ENCODE measurements around the gene LTF. TPM values are rescaled to one million over a fixed set of nuclear protein-coding genes. Genes with fewer than 3 reads are reported as not detected.
"Not testable (repeated sequence)": the region's sequence is repeated elsewhere in the genome, so short reads cannot be mapped to it uniquely, and the experiment has no call there.

LTF gene
- total RNA-seq, 2 experiments from 2014 or later: not detected

- ChIA-PET CTCF (ENCODE audit: unreplicated experiment) (no interaction called here), POLR2A (interaction anchor here (0.7 to 1.3 kb wide), 2 partner anchors 22 to 146 kb away, joined by 3 to 6 read pairs; no protein-coding TSS in a partner anchor)
- DNase-seq (ENCODE audit: low spot score): no peak
- Histone ChIP-seq H3K4me3 (ENCODE audit: low read depth, low read length, poor library complexity, severe bottlenecking) (no peak overlapping the region), H3K27ac (ENCODE audit: low read depth, low read length, poor library complexity, severe bottlenecking) (no peak overlapping the region), H3K9me2 (ENCODE audit: insufficient read depth, low read length) (no peaks in the 10 kb centered on the region), H3K36me3 (ENCODE audit: insufficient read depth, low read length) (no peaks in the 10 kb centered on the region), H3K9me3 (ENCODE audit: low read length) (no peaks in the 10 kb centered on the region), H3K79me2 (ENCODE audit: insufficient read depth, low read depth, low read length) (no peaks in the 10 kb centered on the region), H3K4me1 (ENCODE audit: insufficient read depth, low read length, poor library complexity, severe bottlenecking) (peaks cover 20% of the 10 kb centered on the region), H2AFZ (ENCODE audit: low read length) (no peak overlapping the region), H3K4me2 (ENCODE audit: low read length) (no peak overlapping the region), H4K20me1 (ENCODE audit: insufficient read depth, low read length) (no peaks in the 10 kb centered on the region)
- no peak for TF ChIP-seq EZH2phosphoT487 (IDR thresholded peaks at IDR 0.05; ENCODE audit: borderline replicate concordance, low read depth, low read length)
- TF ChIP-seq, protein P1, sequence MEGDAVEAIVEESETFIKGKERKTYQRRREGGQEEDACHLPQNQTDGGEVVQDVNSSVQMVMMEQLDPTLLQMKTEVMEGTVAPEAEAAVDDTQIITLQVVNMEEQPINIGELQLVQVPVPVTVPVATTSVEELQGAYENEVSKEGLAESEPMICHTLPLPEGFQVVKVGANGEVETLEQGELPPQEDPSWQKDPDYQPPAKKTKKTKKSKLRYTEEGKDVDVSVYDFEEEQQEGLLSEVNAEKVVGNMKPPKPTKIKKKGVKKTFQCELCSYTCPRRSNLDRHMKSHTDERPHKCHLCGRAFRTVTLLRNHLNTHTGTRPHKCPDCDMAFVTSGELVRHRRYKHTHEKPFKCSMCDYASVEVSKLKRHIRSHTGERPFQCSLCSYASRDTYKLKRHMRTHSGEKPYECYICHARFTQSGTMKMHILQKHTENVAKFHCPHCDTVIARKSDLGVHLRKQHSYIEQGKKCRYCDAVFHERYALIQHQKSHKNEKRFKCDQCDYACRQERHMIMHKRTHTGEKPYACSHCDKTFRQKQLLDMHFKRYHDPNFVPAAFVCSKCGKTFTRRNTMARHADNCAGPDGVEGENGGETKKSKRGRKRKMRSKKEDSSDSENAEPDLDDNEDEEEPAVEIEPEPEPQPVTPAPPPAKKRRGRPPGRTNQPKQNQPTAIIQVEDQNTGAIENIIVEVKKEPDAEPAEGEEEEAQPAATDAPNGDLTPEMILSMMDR (conservative IDR thresholded peaks at IDR 0.05; ENCODE audit: low read length): no peak
- intact Hi-C loops (cut with micrococcal nuclease; ENCODE audit: unreplicated experiment): no loop called here
- no TSS peak for BruUV-seq (replicated peaks)
These were observed 59.2 kb downstream of the LTF start for GRCh38 chr3:46405301-46406019.

GRCh38 chr3:46402902-46403301, 61.8 kb downstream of the LTF start:
- H3K4me2 ChIP-seq (ENCODE audit: low read length); H2AFZ ChIP-seq (ENCODE audit: low read length); H3K27ac ChIP-seq (ENCODE audit: low read depth, low read length, poor library complexity, severe bottlenecking); BruUV-seq (replicated peaks); H3K9me2 ChIP-seq (ENCODE audit: insufficient read depth, low read length); intact Hi-C loops (cut with micrococcal nuclease; ENCODE audit: unreplicated experiment); POLR2A ChIA-PET; H3K9me3 ChIP-seq (ENCODE audit: low read length); H3K79me2 ChIP-seq (ENCODE audit: insufficient read depth, low read depth, low read length); H3K4me3 ChIP-seq (ENCODE audit: low read depth, low read length, poor library complexity, severe bottlenecking); H4K20me1 ChIP-seq (ENCODE audit: insufficient read depth, low read length); DNase-seq (ENCODE audit: low spot score); H3K36me3 ChIP-seq (ENCODE audit: insufficient read depth, low read length); CTCF ChIA-PET (ENCODE audit: unreplicated experiment): not testable (repeated sequence)
- H3K4me1 ChIP-seq (ENCODE audit: insufficient read depth, low read length, poor library complexity, severe bottlenecking): peaks cover 19% of the 10 kb centered on the region

DNA sequence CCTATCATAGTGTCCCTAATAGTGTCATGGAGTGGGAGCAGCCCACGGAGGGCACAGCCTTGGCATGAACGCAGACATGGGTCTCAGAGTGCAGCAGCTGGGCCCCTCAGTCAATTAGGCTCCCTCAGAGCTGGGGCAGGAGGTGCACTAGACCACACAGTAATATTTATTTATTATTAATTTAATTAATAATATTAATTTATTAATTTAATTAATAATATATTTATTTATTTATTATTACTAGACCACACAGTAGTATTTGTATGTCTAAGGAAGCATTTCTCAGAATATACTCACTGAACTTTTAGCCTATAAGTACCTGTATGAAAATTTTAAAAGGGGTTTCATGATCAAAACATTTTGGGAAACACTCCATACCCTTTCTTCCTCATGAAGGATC, 63.1 kb downstream of the LTF start:
- Histone ChIP-seq H3K9me3 (ENCODE audit: low read length) (no peaks in the 10 kb centered on the region), H3K4me2 (ENCODE audit: low read length) (no peak overlapping the region), H4K20me1 (ENCODE audit: insufficient read depth, low read length) (no peaks in the 10 kb centered on the region), H3K27ac (ENCODE audit: low read depth, low read length, poor library complexity, severe bottlenecking) (no peak overlapping the region), H3K4me3 (ENCODE audit: low read depth, low read length, poor library complexity, severe bottlenecking) (no peak overlapping the region), H3K9me2 (ENCODE audit: insufficient read depth, low read length) (no peaks in the 10 kb centered on the region), H3K36me3 (ENCODE audit: insufficient read depth, low read length) (no peaks in the 10 kb centered on the region), H3K4me1 (ENCODE audit: insufficient read depth, low read length, poor library complexity, severe bottlenecking) (peaks cover 6% of the 10 kb centered on the region), H2AFZ (ENCODE audit: low read length) (no peak overlapping the region), H3K79me2 (ENCODE audit: insufficient read depth, low read depth, low read length) (no peaks in the 10 kb centered on the region)
- no peak for TF ChIP-seq EZH2phosphoT487 (IDR thresholded peaks at IDR 0.05; ENCODE audit: borderline replicate concordance, low read depth, low read length)
- TF ChIP-seq, protein P1 (conservative IDR thresholded peaks at IDR 0.05; ENCODE audit: low read length): no peak
- intact Hi-C loops (cut with micrococcal nuclease; ENCODE audit: unreplicated experiment): no loop called here
- BruUV-seq (replicated peaks): no TSS peak
- ChIA-PET POLR2A (interaction anchor here (2.1 kb wide), 1 partner anchor 18 kb away, joined by 7 read pairs; no protein-coding TSS in a partner anchor), CTCF (ENCODE audit: unreplicated experiment) (no interaction called here)
- no peak for DNase-seq (ENCODE audit: low spot score)
